SK-N-SH treated with all-trans-retinoic acid at 6 μM for 48 hours (cell line): ENCODE results near the gene SIRT7.
A peak's percentile ranks its signal among the peaks of the same experiment; 100 is the strongest.

Experiments used
- ATAC-seq: fragments of 200-7000 bp; cut with Tn5 transposase; 3 replicates; pipeline ENCODE4 v1.9.1; 2020; ENCODE audit warnings: mild to moderate bottlenecking, moderate library complexity
- ARNTL ChIP-seq: fragments of 450-650 bp; formaldehyde crosslinking; IDR thresholded peaks from 2 replicates; pipeline ENCODE4 v1.5.0; 2020; ENCODE audit warnings: low read depth, mild to moderate bottlenecking, moderate library complexity, borderline replicate concordance
- BACH2 ChIP-seq: fragments of 250-450 bp; sonication (Bioruptor Pico); IDR thresholded peaks from 2 replicates; pipeline ENCODE4 v1.9.0; 2021; ENCODE audit warnings: mild to moderate bottlenecking, borderline replicate concordance
- CSDC2 ChIP-seq: fragments of 250-450 bp; sonication (Bioruptor Pico); IDR thresholded peaks from 2 replicates; pipeline ENCODE4 v1.5.0; 2020; ENCODE audit warnings: mild to moderate bottlenecking, moderate library complexity
- GLIS3 ChIP-seq: fragments of 250-450 bp; sonication (Bioruptor Pico); IDR thresholded peaks from 2 replicates; pipeline ENCODE4 v1.5.0; 2020; ENCODE audit warnings: mild to moderate bottlenecking, moderate library complexity
- ISL1 ChIP-seq: fragments of 250-450 bp; sonication (Bioruptor Pico); IDR thresholded peaks from 2 replicates; pipeline ENCODE4 v2.1.2; 2022; ENCODE audit warnings: mild to moderate bottlenecking, moderate library complexity
- OSR1 ChIP-seq: fragments of 250-450 bp; sonication (Bioruptor Pico); IDR thresholded peaks from 2 replicates; pipeline ENCODE4 v1.8.0; 2022; ENCODE audit warnings: moderate library complexity, mild to moderate bottlenecking, inconsistent platforms
- PATZ1 ChIP-seq: fragments of 250-450 bp; sonication (Bioruptor Pico); IDR thresholded peaks from 2 replicates; pipeline ENCODE4 v1.8.0; 2020; ENCODE audit warnings: mild to moderate bottlenecking, moderate library complexity, borderline replicate concordance
- PPARA ChIP-seq: fragments of 250-450 bp; sonication (Bioruptor Pico); IDR thresholded peaks from 2 replicates; pipeline ENCODE4 v1.5.0; 2020; ENCODE audit warnings: mild to moderate bottlenecking, borderline replicate concordance
- RARB ChIP-seq: fragments of 250-450 bp; sonication (Bioruptor Pico); IDR thresholded peaks from 2 replicates; pipeline ENCODE4 v1.8.0; 2021; ENCODE audit warnings: mild to moderate bottlenecking, moderate library complexity
- SNAI2 ChIP-seq: fragments of 250-450 bp; sonication (Bioruptor Pico); IDR thresholded peaks from 2 replicates; pipeline ENCODE4 v1.5.0; 2020; ENCODE audit warnings: mild to moderate bottlenecking, moderate library complexity
- TCF4 ChIP-seq: fragments of 250-450 bp; sonication (Bioruptor Pico); IDR thresholded peaks from 2 replicates; pipeline ENCODE4 v1.8.0; 2021; ENCODE audit warnings: mild to moderate bottlenecking, moderate library complexity, borderline replicate concordance
- TOX ChIP-seq: fragments of 250-450 bp; sonication (Bioruptor Pico); IDR thresholded peaks from 2 replicates; pipeline ENCODE4 v1.8.0; 2021; ENCODE audit warnings: mild to moderate bottlenecking, moderate library complexity, borderline replicate concordance
- ZC3H10 ChIP-seq: fragments of 250-450 bp; sonication (Bioruptor Pico); IDR thresholded peaks from 2 replicates; pipeline ENCODE4 v1.5.1; 2021; ENCODE audit warnings: mild to moderate bottlenecking, moderate library complexity
- ZFP3 ChIP-seq: fragments of 250-450 bp; sonication (Bioruptor Pico); IDR thresholded peaks from 2 replicates; pipeline ENCODE4 v1.5.0; 2020; ENCODE audit warnings: mild to moderate bottlenecking, moderate library complexity
- ZFP30 ChIP-seq: fragments of 450-650 bp; formaldehyde crosslinking; IDR thresholded peaks from 2 replicates; pipeline ENCODE4 v1.5.0; 2022; ENCODE audit warnings: mild to moderate bottlenecking, moderate library complexity
- ZNF565 ChIP-seq: fragments of 450-650 bp; formaldehyde crosslinking; conservative IDR thresholded peaks from 2 replicates; pipeline ENCODE4 v1.5.0; 2020; ENCODE audit warnings: low read depth, mild to moderate bottlenecking, moderate library complexity
- ZNF70 ChIP-seq: fragments of 450-650 bp; formaldehyde crosslinking; IDR thresholded peaks from 2 replicates; pipeline ENCODE4 v1.5.0; 2020; ENCODE audit warnings: mild to moderate bottlenecking, moderate library complexity
- ZNF8 ChIP-seq: fragments of 450-650 bp; formaldehyde crosslinking; IDR thresholded peaks from 2 replicates; pipeline ENCODE4 v1.5.0; 2020; ENCODE audit warnings: mild to moderate bottlenecking, moderate library complexity
- TF ChIP-seq, protein P1 (sequence below): fragments of 250-450 bp; sonication (Bioruptor Pico); IDR thresholded peaks from 2 replicates; pipeline ENCODE4 v1.8.0; 2021; ENCODE audit warnings: low read depth, mild to moderate bottlenecking, moderate library complexity, borderline replicate concordance
- TF ChIP-seq, protein P2 (sequence below): fragments of 250-450 bp; sonication (Bioruptor Pico); IDR thresholded peaks from 2 replicates; pipeline ENCODE4 v1.5.0; 2020; ENCODE audit warnings: mild to moderate bottlenecking, moderate library complexity

SIRT7 gene

DNA sequence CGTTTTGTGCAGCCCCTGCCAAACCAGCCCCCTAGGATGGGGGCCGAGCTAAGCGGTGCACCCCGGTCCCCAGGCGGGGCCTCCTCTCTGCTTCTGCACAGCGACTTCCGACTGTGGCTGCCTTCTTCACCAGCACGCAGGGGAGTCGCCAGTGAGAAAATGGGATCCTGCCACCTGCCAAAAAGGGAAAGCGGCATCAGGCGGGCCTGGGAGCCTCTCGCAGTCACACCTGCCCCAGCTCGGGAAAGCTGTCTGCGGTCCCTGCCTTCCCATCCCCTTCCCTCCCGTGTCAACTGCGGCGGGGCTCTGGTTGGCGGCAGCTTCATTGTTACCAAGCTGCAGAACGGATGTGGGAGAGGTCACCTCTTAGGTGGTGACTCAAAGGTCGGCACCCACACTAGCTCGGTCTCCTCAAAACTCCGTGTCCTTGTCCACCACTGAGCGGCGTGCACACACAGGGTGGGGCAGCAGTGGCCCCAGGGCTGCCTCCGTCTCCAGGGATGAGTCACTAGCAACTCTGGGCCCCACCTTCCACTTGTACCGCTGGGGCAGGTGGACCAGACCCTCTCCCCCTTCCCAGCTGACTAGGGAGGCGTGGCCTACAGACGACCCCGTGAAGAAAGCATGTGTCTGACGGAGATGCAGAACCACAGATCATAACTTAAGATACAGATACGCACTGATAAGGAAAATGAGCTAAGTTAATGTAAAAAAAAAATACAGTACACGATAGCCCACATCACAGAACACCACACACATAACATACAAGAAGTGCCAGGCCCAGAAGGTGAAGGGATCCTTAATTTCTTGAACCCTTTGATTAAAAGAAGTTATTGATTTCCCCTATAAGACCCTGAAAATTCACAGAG is 5.3 kb downstream of the SIRT7 start:
- ATAC-seq: no peak
- TF ChIP-seq ZNF565 (no peak), PATZ1 (CRISPR knock-in tag) (no peak)
- TF ChIP-seq, all 23 proteins: peak for 0

GRCh38 chr17:81911969-81912368 is 6.0 kb downstream of the SIRT7 start:
- no peak; the same call in 2 of the 3 replicates for ATAC-seq
- TF ChIP-seq, protein P1, sequence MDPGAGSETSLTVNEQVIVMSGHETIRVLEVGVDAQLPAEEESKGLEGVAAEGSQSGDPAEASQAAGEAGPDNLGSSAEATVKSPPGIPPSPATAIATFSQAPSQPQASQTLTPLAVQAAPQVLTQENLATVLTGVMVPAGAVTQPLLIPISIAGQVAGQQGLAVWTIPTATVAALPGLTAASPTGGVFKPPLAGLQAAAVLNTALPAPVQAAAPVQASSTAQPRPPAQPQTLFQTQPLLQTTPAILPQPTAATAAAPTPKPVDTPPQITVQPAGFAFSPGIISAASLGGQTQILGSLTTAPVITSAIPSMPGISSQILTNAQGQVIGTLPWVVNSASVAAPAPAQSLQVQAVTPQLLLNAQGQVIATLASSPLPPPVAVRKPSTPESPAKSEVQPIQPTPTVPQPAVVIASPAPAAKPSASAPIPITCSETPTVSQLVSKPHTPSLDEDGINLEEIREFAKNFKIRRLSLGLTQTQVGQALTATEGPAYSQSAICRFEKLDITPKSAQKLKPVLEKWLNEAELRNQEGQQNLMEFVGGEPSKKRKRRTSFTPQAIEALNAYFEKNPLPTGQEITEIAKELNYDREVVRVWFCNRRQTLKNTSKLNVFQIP (CRISPR knock-in tag): no peak
- no peak for TF ChIP-seq PATZ1 (CRISPR knock-in tag)
- TF ChIP-seq ZNF565: no peak
- no peak for TF ChIP-seq TCF4
- TF ChIP-seq GLIS3: no peak
- TF ChIP-seq OSR1 (CRISPR knock-in tag): no peak
- no peak for TF ChIP-seq ZFP3 (CRISPR knock-in tag)
- TF ChIP-seq PPARA (CRISPR knock-in tag): no peak
- no peak for TF ChIP-seq ZNF8 (CRISPR knock-in tag)
- TF ChIP-seq SNAI2 (CRISPR knock-in tag): no peak
- TF ChIP-seq ARNTL (CRISPR knock-in tag): no peak
- TF ChIP-seq ZNF70: no peak
- TF ChIP-seq BACH2 (CRISPR knock-in tag): no peak
- TF ChIP-seq ISL1 (CRISPR knock-in tag): no peak
- TF ChIP-seq, protein P2, sequence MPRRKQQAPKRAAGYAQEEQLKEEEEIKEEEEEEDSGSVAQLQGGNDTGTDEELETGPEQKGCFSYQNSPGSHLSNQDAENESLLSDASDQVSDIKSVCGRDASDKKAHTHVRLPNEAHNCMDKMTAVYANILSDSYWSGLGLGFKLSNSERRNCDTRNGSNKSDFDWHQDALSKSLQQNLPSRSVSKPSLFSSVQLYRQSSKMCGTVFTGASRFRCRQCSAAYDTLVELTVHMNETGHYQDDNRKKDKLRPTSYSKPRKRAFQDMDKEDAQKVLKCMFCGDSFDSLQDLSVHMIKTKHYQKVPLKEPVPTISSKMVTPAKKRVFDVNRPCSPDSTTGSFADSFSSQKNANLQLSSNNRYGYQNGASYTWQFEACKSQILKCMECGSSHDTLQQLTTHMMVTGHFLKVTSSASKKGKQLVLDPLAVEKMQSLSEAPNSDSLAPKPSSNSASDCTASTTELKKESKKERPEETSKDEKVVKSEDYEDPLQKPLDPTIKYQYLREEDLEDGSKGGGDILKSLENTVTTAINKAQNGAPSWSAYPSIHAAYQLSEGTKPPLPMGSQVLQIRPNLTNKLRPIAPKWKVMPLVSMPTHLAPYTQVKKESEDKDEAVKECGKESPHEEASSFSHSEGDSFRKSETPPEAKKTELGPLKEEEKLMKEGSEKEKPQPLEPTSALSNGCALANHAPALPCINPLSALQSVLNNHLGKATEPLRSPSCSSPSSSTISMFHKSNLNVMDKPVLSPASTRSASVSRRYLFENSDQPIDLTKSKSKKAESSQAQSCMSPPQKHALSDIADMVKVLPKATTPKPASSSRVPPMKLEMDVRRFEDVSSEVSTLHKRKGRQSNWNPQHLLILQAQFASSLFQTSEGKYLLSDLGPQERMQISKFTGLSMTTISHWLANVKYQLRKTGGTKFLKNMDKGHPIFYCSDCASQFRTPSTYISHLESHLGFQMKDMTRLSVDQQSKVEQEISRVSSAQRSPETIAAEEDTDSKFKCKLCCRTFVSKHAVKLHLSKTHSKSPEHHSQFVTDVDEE (CRISPR knock-in tag): no peak
- TF ChIP-seq CSDC2 (CRISPR knock-in tag): no peak
- no peak for TF ChIP-seq RARB (CRISPR knock-in tag)
- TF ChIP-seq TOX (CRISPR knock-in tag): no peak
- no peak for TF ChIP-seq ZFP30
- no peak for TF ChIP-seq ZC3H10 (CRISPR knock-in tag)

GRCh38 chr17:81911277-81911961 is 6.6 kb downstream of the SIRT7 start, which contains the start of gene PCYT2:
Gene PCYT2, minus strand, starts transcription at chr17:81911399. Its CDS starts 44 bp downstream, at chr17:81911355.
- peak; percentile 89 for ATAC-seq
- TF ChIP-seq CSDC2 (CRISPR knock-in tag) (no peak), SNAI2 (CRISPR knock-in tag) (no peak), TCF4 (no peak), ISL1 (CRISPR knock-in tag) (no peak), PPARA (CRISPR knock-in tag) (no peak), ARNTL (CRISPR knock-in tag) (no peak), GLIS3 (no peak), ZC3H10 (CRISPR knock-in tag) (no peak), PATZ1 (CRISPR knock-in tag) (no peak), ZFP30 (no peak)
- TF ChIP-seq, protein P1 (CRISPR knock-in tag): no peak
- TF ChIP-seq, protein P2 (CRISPR knock-in tag): no peak
